Measurements from ENCODE around the gene INSC.
A peak's percentile ranks its signal among the peaks of the same experiment; 100 is the strongest.

GRCh38 chr11:15258433-15259165 is 143.9 kb downstream of the INSC start:
- no peak for TF ChIP-seq ZNF561 (tag by site-specific recombination; IDR thresholded peaks at IDR 0.05; ENCODE audit: borderline replicate concordance)
- TF ChIP-seq ZNF639 (tag by site-specific recombination; IDR thresholded peaks at IDR 0.05): no peak
- TF ChIP-seq ZNF398 (tag by site-specific recombination; IDR thresholded peaks at IDR 0.05): no peak
- no peak for TF ChIP-seq ZBTB48 (tag by site-specific recombination; IDR thresholded peaks at IDR 0.05)
- TF ChIP-seq REPIN1 (tag by site-specific recombination; IDR thresholded peaks at IDR 0.05; ENCODE audit: low read depth): no peak
- TF ChIP-seq ZNF549 (tag by site-specific recombination; IDR thresholded peaks at IDR 0.05): no peak
- TF ChIP-seq CTCF (tag by site-specific recombination; IDR thresholded peaks at IDR 0.05): 0 out of 2 replicates have a peak, but pooled peaks have one; percentile 16
- TF ChIP-seq ZNF785 (tag by site-specific recombination; IDR thresholded peaks at IDR 0.05): no peak
- TF ChIP-seq ZNF121 (tag by site-specific recombination; IDR thresholded peaks at IDR 0.05): no peak

Data from HEK293 (cell line).